Caco-2 (cell line): Measurements from ENCODE around the gene EVA1C. TPM values are rescaled to one million over a fixed set of nuclear protein-coding genes. Genes with fewer than 3 reads are reported as not detected.

Source experiments
- BruUV-seq: library from RNA; stranded (reverse); fragments of 400-500 nt; replicated peaks from 2 replicates; lab custom pipeline; 2021; lab: Mats Ljungman, UMichigan
- CTCF ChIA-PET: fragments of 300-600 bp; sonication (Branson Sonifier 250); formaldehyde crosslinking; loops from one replicate; lab custom pipeline; 2022; ENCODE audit warnings: antibody characterized with exemption; lab: Charles Lee
- POLR2A ChIA-PET: fragments of 300-600 bp; sonication (Branson Sonifier 250); formaldehyde crosslinking; loops from one replicate; lab custom pipeline; 2022; ENCODE audit warnings: antibody characterized with exemption; lab: Charles Lee
- DNase-seq, 2 experiments: peaks; one replicate each; pipeline versions ENCODE4 v3.0.0 to v3.0.0-alpha.2; 2020 to 2022
- H3K27me3 ChIP-seq: replicated peaks from 2 replicates; pipeline ENCODE4 v1.6.0; 2011; ENCODE audit warnings: low read length; ENCODE audit not compliant: control insufficient read depth, insufficient read depth
- H3K36me3 ChIP-seq: 2 replicates; pipeline ENCODE4 v1.5.1; 2011; ENCODE audit warnings: low read length; ENCODE audit not compliant: control insufficient read depth, insufficient read depth
- H3K4me1 ChIP-seq: fragments of 250-450 bp; sonication (Bioruptor Pico); 2 replicates; pipeline ENCODE4 v1.5.1; 2020; ENCODE audit warnings: mild to moderate bottlenecking
- H3K4me3 ChIP-seq: 2 replicates; pipeline ENCODE4 v1.5.1; 2011; ENCODE audit warnings: low read depth, mild to moderate bottlenecking, control low read depth, low read length
- H3K9me3 ChIP-seq: fragments of 250-450 bp; sonication (Bioruptor Pico); 2 replicates; pipeline ENCODE4 v1.5.1; 2020; ENCODE audit warnings: mild to moderate bottlenecking, moderate library complexity
- H3K27ac Mint-ChIP-seq: one replicate; pipeline ENCODE4 v1.8.0; 2022; ENCODE audit warnings: mixed read lengths; ENCODE audit not compliant: unreplicated experiment
- H3K27me3 Mint-ChIP-seq: one replicate; pipeline ENCODE4 v1.8.0; 2022; ENCODE audit warnings: mixed read lengths; ENCODE audit not compliant: insufficient read depth, unreplicated experiment
- H3K36me3 Mint-ChIP-seq: one replicate; pipeline ENCODE4 v1.8.0; 2022; ENCODE audit warnings: mild to moderate bottlenecking, mixed read lengths; ENCODE audit not compliant: insufficient read depth, unreplicated experiment
- H3K4me1 Mint-ChIP-seq: one replicate; pipeline ENCODE4 v1.8.0; 2022; ENCODE audit warnings: low read depth, mixed read lengths; ENCODE audit not compliant: unreplicated experiment
- H3K4me3 Mint-ChIP-seq: one replicate; pipeline ENCODE4 v1.8.0; 2022; ENCODE audit warnings: mild to moderate bottlenecking, moderate library complexity, mixed read lengths; ENCODE audit not compliant: unreplicated experiment
- H3K9me3 Mint-ChIP-seq: one replicate; pipeline ENCODE4 v1.8.0; 2022; ENCODE audit warnings: mixed read lengths; ENCODE audit not compliant: unreplicated experiment
- CTCF ChIP-seq, 2 experiments: fragments of 200-600 bp in 1 of 2; IDR thresholded peaks; 1 replicate in 1 of 2; 2 replicates in 1 of 2; pipeline versions ENCODE4 v1.5.1 to v1.8.0; 2011 to 2022; ENCODE audit warnings: antibody characterized with exemption in 1 of 2, control low read depth in 1 of 2, inconsistent platforms in 1 of 2, low read depth in 1 of 2, low read length in 1 of 2, mild to moderate bottlenecking in 1 of 2, moderate library complexity in 1 of 2; ENCODE audit not compliant: insufficient read depth in 1 of 2, severe bottlenecking in 1 of 2, unreplicated experiment in 1 of 2
- intact Hi-C: fragments of 100-400 bp; cut with micrococcal nuclease; formaldehyde crosslinking; loops from one replicate; pipeline ENCODE4 v1.10.0; 2022; ENCODE audit not compliant: unreplicated experiment
- total RNA-seq: library from RNA; stranded (reverse); gene quantifications from 2 replicates; pipeline ENCODE4 v1.2.3, GENCODE V29; 2022

The EVA1C gene
- total RNA-seq, 1 experiment from 2014 or later = not detected

- no TSS peak for BruUV-seq
- H3K4me3 ChIP-seq = no peak overlapping the region
- POLR2A ChIA-PET = no interaction called here
- CTCF ChIA-PET = no interaction called here
- peaks cover 6% of the 10 kb centered on the region for H3K9me3 Mint-ChIP-seq
- H3K9me3 ChIP-seq = no peaks in the 10 kb centered on the region
- H3K4me3 Mint-ChIP-seq = no peak overlapping the region
- H3K36me3 Mint-ChIP-seq = no peaks in the 10 kb centered on the region
- H3K27me3 ChIP-seq = no peaks in the 10 kb centered on the region
- H3K4me1 Mint-ChIP-seq = no peaks in the 10 kb centered on the region
- DNase-seq = no peak
- no peaks in the 10 kb centered on the region for H3K36me3 ChIP-seq
- no peak overlapping the region for H3K27ac Mint-ChIP-seq
- TF ChIP-seq CTCF (IDR thresholded peaks at IDR 0.05; ENCODE audit: insufficient read depth in 1 of 2, low read depth in 1 of 2, low read length in 1 of 2, severe bottlenecking in 1 of 2, unreplicated experiment in 1 of 2) = no peak
- intact Hi-C loops = no loop called here
- H3K4me1 ChIP-seq = no peaks in the 10 kb centered on the region
- H3K27me3 Mint-ChIP-seq = no peaks in the 10 kb centered on the region
These were observed 102.0 kb downstream of the EVA1C start for GRCh38 chr21:32514275-32515055.

- TF ChIP-seq CTCF (IDR thresholded peaks at IDR 0.05; ENCODE audit: insufficient read depth in 1 of 2, low read depth in 1 of 2, low read length in 1 of 2, severe bottlenecking in 1 of 2, unreplicated experiment in 1 of 2) = no peak
- no peak for DNase-seq
- Mint-ChIP-seq H3K4me3 (no peak overlapping the region), H3K9me3 (no peaks in the 10 kb centered on the region), H3K27me3 (no peaks in the 10 kb centered on the region), H3K27ac (no peak overlapping the region), H3K4me1 (no peaks in the 10 kb centered on the region), H3K36me3 (no peaks in the 10 kb centered on the region)
- H3K4me3 ChIP-seq = no peak overlapping the region
- H3K9me3 ChIP-seq = no peaks in the 10 kb centered on the region
- H3K4me1 ChIP-seq = no peaks in the 10 kb centered on the region
- ChIA-PET CTCF (no interaction called here), POLR2A (no interaction called here)
- BruUV-seq = no TSS peak
- H3K27me3 ChIP-seq = no peaks in the 10 kb centered on the region
- H3K36me3 ChIP-seq = no peaks in the 10 kb centered on the region
- intact Hi-C loops = no loop called here
These were observed 103.4 kb downstream of the EVA1C start for GRCh38 chr21:32515874-32516273.

- no peak for TF ChIP-seq CTCF (IDR thresholded peaks at IDR 0.05; ENCODE audit: insufficient read depth in 1 of 2, low read depth in 1 of 2, low read length in 1 of 2, severe bottlenecking in 1 of 2, unreplicated experiment in 1 of 2)
- DNase-seq = no peak
- POLR2A ChIA-PET = no interaction called here
These were observed 104.5 kb downstream of the EVA1C start for GRCh38 chr21:32516756-32517649.

More at GRCh38 chr21:32516756-32517649, 104.5 kb downstream of the EVA1C start:
- Histone ChIP-seq H3K4me1 (no peaks in the 10 kb centered on the region), H3K9me3 (no peaks in the 10 kb centered on the region), H3K36me3 (no peaks in the 10 kb centered on the region), H3K4me3 (no peak overlapping the region), H3K27me3 (no peaks in the 10 kb centered on the region)
- H3K27me3 Mint-ChIP-seq = peaks cover 1% of the 10 kb centered on the region
- H3K36me3 Mint-ChIP-seq = no peaks in the 10 kb centered on the region
- no peaks in the 10 kb centered on the region for H3K4me1 Mint-ChIP-seq
- no peaks in the 10 kb centered on the region for H3K9me3 Mint-ChIP-seq
- intact Hi-C loops = no loop called here
- H3K4me3 Mint-ChIP-seq = no peak overlapping the region
- CTCF ChIA-PET = no interaction called here
- no peak overlapping the region for H3K27ac Mint-ChIP-seq
- BruUV-seq = no TSS peak
